ENCODE results near the gene GPR26. TPM values are rescaled to one million over a fixed set of nuclear protein-coding genes. Genes with fewer than 3 reads are reported as not detected.

GPR26 gene
- total RNA-seq, 2 experiments from 2014 or later: not detected

- POLR2A ChIA-PET: no interaction called here
- H3K4me1 ChIP-seq (ENCODE audit: insufficient read depth, low read length, poor library complexity, severe bottlenecking): no peaks in the 10 kb centered on the region
- no peak overlapping the region for H3K27ac ChIP-seq (ENCODE audit: low read depth, low read length, poor library complexity, severe bottlenecking)
- H2AFZ ChIP-seq (ENCODE audit: low read length): no peak overlapping the region
- no peak overlapping the region for H3K4me2 ChIP-seq (ENCODE audit: low read length)
- H3K4me3 ChIP-seq (ENCODE audit: low read depth, low read length, poor library complexity, severe bottlenecking): no peak overlapping the region
- H3K79me2 ChIP-seq (ENCODE audit: insufficient read depth, low read depth, low read length): no peaks in the 10 kb centered on the region
- no peaks in the 10 kb centered on the region for H4K20me1 ChIP-seq (ENCODE audit: insufficient read depth, low read length)
- BruUV-seq (replicated peaks): no TSS peak
- DNase-seq (ENCODE audit: low spot score): no peak
- no peaks in the 10 kb centered on the region for H3K9me2 ChIP-seq (ENCODE audit: insufficient read depth, low read length)
- H3K36me3 ChIP-seq (ENCODE audit: insufficient read depth, low read length): no peaks in the 10 kb centered on the region
- TF ChIP-seq, protein P1, sequence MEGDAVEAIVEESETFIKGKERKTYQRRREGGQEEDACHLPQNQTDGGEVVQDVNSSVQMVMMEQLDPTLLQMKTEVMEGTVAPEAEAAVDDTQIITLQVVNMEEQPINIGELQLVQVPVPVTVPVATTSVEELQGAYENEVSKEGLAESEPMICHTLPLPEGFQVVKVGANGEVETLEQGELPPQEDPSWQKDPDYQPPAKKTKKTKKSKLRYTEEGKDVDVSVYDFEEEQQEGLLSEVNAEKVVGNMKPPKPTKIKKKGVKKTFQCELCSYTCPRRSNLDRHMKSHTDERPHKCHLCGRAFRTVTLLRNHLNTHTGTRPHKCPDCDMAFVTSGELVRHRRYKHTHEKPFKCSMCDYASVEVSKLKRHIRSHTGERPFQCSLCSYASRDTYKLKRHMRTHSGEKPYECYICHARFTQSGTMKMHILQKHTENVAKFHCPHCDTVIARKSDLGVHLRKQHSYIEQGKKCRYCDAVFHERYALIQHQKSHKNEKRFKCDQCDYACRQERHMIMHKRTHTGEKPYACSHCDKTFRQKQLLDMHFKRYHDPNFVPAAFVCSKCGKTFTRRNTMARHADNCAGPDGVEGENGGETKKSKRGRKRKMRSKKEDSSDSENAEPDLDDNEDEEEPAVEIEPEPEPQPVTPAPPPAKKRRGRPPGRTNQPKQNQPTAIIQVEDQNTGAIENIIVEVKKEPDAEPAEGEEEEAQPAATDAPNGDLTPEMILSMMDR (conservative IDR thresholded peaks at IDR 0.05; ENCODE audit: low read length): no peak
- no peak for TF ChIP-seq EZH2phosphoT487 (IDR thresholded peaks at IDR 0.05; ENCODE audit: borderline replicate concordance, low read depth, low read length)
- CTCF ChIA-PET (ENCODE audit: unreplicated experiment): no interaction called here
- intact Hi-C loops (cut with micrococcal nuclease; ENCODE audit: unreplicated experiment): no loop called here
- no peaks in the 10 kb centered on the region for H3K9me3 ChIP-seq (ENCODE audit: low read length)
These were observed 77.5 kb downstream of the GPR26 start for GRCh38 chr10:123743441-123744223.

GRCh38 chr10:123744224-123744536 lies 78.0 kb downstream of the GPR26 start:
- ChIA-PET CTCF (ENCODE audit: unreplicated experiment) (no interaction called here), POLR2A (no interaction called here)
- Histone ChIP-seq H3K9me2 (ENCODE audit: insufficient read depth, low read length) (no peaks in the 10 kb centered on the region), H4K20me1 (ENCODE audit: insufficient read depth, low read length) (no peaks in the 10 kb centered on the region), H2AFZ (ENCODE audit: low read length) (no peak overlapping the region), H3K4me1 (ENCODE audit: insufficient read depth, low read length, poor library complexity, severe bottlenecking) (no peaks in the 10 kb centered on the region), H3K9me3 (ENCODE audit: low read length) (no peaks in the 10 kb centered on the region), H3K4me2 (ENCODE audit: low read length) (no peak overlapping the region), H3K4me3 (ENCODE audit: low read depth, low read length, poor library complexity, severe bottlenecking) (no peak overlapping the region), H3K36me3 (ENCODE audit: insufficient read depth, low read length) (no peaks in the 10 kb centered on the region), H3K79me2 (ENCODE audit: insufficient read depth, low read depth, low read length) (no peaks in the 10 kb centered on the region), H3K27ac (ENCODE audit: low read depth, low read length, poor library complexity, severe bottlenecking) (no peak overlapping the region)
- intact Hi-C loops (cut with micrococcal nuclease; ENCODE audit: unreplicated experiment): no loop called here
- DNase-seq (ENCODE audit: low spot score): no peak
- no peak for TF ChIP-seq EZH2phosphoT487 (IDR thresholded peaks at IDR 0.05; ENCODE audit: borderline replicate concordance, low read depth, low read length)
- TF ChIP-seq, protein P1 (conservative IDR thresholded peaks at IDR 0.05; ENCODE audit: low read length): no peak
- BruUV-seq (replicated peaks): no TSS peak

Other genes starting within 250 kb of the GPR26 start
- not detected in 2 replicates for gene CPXM2, start 225.5 kb downstream of the GPR26 start, total RNA-seq (2014; rRNA removed; shearing (Covaris generic))
- gene CPXM2, start 225.5 kb downstream of the GPR26 start, total RNA-seq (2022): not detected in 2 replicates

Data from OCI-LY7 (cell line).